Sigmoid colon (tissue), 4 donors: Measurements from ENCODE around the gene PSME1.

Experiments used
- CTCF ChIP-seq, 4 experiments: fragments of 450-650 bp in 3 of 4; fragments of 200-600 bp in 1 of 4; IDR thresholded peaks; one replicate each; pipeline ENCODE4 v1.5.1; 2016 to 2019; ENCODE audit warnings: antibody characterized with exemption in 4 of 4, mild to moderate bottlenecking in 3 of 4, moderate library complexity in 2 of 4
- EP300 ChIP-seq, 4 donors: sonication (generic); formaldehyde crosslinking; IDR thresholded peaks; one replicate each; pipeline ENCODE4 v1.6.1; 2017; ENCODE audit warnings: antibody characterized with exemption in 4 of 4
- POLR2A ChIP-seq, 2 donors: fragments of 450-650 bp; IDR thresholded peaks; one replicate each; pipeline ENCODE4 v1.6.1; 2016; ENCODE audit warnings: antibody characterized with exemption in 2 of 2, mild to moderate bottlenecking in 2 of 2, moderate library complexity in 2 of 2
- POLR2AphosphoS5 ChIP-seq, 4 donors: sonication (generic); formaldehyde crosslinking; IDR thresholded peaks; one replicate each; pipeline ENCODE4 v1.6.1; 2017; ENCODE audit warnings: antibody characterized with exemption in 4 of 4

DNA sequence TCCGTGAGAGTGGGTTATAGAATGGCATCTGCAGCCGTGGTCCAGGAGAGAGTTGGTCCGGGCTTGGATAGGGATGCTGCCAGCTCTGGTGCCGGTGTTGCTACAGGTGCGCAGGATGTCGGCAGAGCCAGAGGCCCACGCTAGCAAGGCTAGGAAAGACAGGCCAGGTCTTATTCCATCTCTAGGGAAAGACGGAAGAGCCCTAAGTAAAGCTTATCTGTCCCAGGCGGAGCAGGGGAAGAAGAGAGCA, 485 bp upstream of the PSME1 start:
- TF ChIP-seq CTCF (IDR thresholded peaks at IDR 0.05), result no peak
- TF ChIP-seq POLR2A (IDR thresholded peaks at IDR 0.05), result no peak
- TF ChIP-seq EP300 (IDR thresholded peaks at IDR 0.05), result no peak
- TF ChIP-seq POLR2AphosphoS5 (IDR thresholded peaks at IDR 0.05), result no peak
